GM13976 (cell line): Measurements from ENCODE around the gene DHRS1.

Experiments
- DNase-seq: peaks from one replicate; pipeline ENCODE4 v3.0.0; 2012; ENCODE audit warnings: low spot score
- in situ Hi-C: fragments of 300-500 bp; cut with MboI; formaldehyde crosslinking; loops from one replicate; pipeline ENCODE4 v1.12.0; 2022; ENCODE audit warnings: low sequenced_read_pairs, mixed read lengths, inconsistent platforms; ENCODE audit not compliant: unreplicated experiment
- TF ChIP-seq, protein P1 (sequence below): IDR thresholded peaks from 2 replicates; pipeline ENCODE4 v1.5.1; 2012; ENCODE audit warnings: borderline replicate concordance, mild to moderate bottlenecking; ENCODE audit not compliant: insufficient read depth; ENCODE audit errors: extremely low read depth, missing control alignments, control extremely low read depth

DHRS1 gene

DNA sequence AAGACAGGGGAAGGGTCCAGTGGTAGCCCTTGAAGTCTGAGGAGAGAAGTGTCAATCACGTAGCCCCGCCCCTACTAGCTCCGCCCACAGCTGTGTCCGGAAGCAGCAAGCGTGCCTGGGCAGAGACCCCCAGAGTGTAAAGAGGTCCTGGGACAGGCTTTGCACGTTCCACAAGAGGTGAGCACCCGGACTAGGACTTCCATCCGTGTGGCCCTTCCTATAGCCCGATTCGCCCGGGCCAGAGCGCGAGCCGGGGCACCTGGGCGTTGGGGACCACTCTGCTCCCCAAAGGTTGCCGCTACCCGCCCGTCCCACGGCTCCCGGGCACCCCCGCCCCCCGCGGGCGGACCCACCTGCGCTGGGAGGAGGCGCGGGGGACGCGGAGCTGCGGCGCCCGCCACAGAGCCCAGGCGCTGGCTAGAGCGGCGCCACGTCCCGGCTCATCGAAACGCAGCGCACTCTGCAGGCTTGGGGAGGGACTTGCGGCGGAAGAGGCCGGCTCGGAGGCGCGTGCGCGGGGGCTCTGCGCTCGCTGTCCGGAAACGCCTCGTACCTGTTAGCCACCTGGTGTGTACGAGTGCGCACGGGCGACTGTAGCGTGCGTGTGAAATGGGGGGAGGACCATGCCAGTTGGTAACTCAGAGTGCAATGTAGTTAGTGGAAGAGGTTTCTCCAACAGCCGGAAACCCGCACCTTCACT lies 28.3 kb downstream of the DHRS1 start, which contains the start of gene RABGGTA:
TSS of gene RABGGTA (minus strand) at position 464 of the 700 bp plus-strand sequence. CDS start 482 bp downstream, outside the sequence.
- peak; percentile 96 for DNase-seq
- TF ChIP-seq, protein P1, sequence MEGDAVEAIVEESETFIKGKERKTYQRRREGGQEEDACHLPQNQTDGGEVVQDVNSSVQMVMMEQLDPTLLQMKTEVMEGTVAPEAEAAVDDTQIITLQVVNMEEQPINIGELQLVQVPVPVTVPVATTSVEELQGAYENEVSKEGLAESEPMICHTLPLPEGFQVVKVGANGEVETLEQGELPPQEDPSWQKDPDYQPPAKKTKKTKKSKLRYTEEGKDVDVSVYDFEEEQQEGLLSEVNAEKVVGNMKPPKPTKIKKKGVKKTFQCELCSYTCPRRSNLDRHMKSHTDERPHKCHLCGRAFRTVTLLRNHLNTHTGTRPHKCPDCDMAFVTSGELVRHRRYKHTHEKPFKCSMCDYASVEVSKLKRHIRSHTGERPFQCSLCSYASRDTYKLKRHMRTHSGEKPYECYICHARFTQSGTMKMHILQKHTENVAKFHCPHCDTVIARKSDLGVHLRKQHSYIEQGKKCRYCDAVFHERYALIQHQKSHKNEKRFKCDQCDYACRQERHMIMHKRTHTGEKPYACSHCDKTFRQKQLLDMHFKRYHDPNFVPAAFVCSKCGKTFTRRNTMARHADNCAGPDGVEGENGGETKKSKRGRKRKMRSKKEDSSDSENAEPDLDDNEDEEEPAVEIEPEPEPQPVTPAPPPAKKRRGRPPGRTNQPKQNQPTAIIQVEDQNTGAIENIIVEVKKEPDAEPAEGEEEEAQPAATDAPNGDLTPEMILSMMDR = peak; percentile 93
- in situ Hi-C loops = no loop called here

DNA sequence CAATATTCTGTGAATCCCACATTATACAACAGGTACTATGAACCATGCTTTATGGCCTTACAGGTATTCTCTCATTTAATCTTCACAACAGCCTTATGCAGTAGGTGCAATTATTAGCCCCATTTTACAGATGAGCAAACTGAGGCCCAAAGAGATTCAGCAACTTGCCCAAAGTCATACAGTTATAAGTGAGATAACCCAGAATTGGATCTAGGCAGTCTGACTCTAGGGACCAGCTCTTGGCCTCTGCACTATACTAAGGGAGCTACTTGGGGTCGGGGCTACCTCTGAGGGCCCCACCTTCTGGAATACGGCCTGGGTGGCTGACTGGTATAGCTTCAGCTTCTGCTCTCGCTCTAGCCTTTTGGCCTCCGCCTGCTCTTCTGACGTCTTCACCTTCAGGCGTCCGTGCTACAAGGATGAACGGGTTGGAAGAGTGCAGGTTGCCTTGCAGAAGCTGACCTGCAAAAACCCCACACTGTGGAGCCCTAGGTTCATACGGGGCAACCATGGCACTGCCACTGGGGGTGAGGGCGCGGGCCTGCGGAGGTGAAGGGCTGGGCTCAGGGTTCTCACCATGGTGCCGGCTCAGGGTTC lies 28.9 kb downstream of the DHRS1 start:
- no peak for DNase-seq
- in situ Hi-C loops = no loop called here

DNA sequence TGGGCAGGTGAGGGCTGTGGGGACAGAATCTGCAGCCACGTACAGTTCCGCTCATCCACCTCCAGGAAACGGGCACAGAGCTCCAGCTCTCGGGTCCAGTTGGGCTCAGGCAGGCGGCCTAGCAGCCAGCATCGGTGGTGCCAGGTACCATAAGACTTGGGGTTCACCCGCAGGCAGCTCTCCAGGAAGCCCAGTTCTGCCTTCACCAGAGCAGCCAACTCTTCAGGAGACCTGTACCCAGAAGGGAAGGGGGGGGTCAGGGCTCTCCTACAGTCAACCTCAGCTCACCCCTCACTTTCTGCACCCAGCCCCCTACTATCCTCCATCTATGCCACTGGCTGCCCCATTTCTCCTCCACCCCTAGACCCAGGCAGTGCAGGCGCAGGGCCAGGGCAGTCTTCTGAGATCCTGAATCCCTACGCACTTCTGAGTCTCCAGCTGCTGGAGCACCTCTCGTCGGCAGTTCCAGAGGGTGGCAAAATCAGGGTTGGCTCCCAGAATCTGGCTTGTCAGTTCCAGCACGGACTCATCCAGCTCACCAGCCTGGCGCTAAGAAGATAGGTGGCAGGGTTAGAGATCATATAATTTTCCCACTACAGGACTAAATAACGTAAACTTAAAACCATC lies 29.6 kb downstream of the DHRS1 start:
- in situ Hi-C loops = no loop called here
- TF ChIP-seq, protein P1 = no peak
- DNase-seq = no peak

More for the DNA sequence above, 28.9 kb downstream of the DHRS1 start:
- TF ChIP-seq, protein P1 = no peak

DNA sequence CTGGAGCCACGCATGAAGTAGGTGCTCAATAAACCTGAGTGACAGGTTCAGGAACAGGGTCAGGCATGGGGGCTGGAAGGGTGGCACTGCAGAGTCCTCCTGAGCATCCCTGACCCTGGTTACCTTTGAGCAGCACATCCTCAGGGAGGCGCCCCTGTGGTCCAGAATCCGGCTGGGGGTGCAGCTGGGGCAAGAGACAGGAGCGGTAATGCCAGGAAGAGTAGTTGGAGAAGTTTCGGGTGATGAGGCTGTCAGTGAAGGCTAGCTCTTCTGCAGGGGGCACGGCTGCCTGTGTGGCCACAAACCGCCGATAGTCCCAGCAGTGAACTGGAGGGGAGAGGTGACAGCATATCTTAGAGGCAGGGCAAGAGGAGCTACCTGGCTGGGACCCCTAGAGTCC lies 30.2 kb downstream of the DHRS1 start:
- DNase-seq = no peak
- in situ Hi-C loops = no loop called here
- TF ChIP-seq, protein P1 = no peak

DNA sequence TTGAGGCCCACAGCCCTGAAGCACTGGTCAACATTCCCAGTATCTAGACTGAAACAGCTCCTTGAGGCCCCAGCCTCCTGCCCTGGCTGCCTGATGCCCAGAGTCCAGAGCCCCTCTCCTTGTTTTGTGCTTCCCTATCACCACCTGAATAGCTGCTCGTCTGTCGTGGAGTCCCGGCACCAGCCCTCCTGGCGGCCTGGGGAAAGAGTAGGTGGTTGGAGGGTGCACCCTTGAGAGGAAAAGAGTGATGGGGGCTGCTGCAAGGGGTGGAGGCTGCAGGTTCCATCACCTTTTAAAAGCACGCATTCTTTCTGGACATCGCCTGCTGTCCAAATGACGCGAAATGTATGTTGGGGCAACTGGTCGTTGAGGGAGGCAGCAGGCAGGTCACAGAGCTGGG lies 31.4 kb downstream of the DHRS1 start:
- TF ChIP-seq, protein P1 = no peak
- in situ Hi-C loops = no loop called here
- no peak for DNase-seq

DNA sequence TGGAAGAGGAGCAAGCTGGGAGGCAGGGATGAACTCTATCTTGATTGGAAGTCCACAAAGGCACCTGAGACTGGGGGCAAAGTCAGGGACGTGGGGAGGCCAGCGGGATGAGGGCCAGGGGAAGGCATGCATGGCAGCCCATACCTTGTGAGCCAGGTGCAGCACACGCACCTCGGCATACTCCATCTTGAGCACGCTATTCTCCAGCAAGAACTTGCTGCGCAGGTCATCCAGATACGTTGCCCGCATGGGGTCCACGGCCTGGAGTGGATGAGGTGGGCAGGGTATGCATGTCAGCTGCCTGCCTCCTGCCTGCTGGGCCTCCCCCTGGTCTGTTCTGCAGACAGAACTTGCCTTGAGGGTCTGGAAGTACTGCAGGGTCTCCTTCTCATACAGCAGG lies 32.1 kb downstream of the DHRS1 start:
- in situ Hi-C loops = no loop called here
- TF ChIP-seq, protein P1 = no peak
- no peak for DNase-seq
